GM08714 (cell line): ENCODE data around the gene CEP250.
"Not testable (repeated sequence)": the region's sequence is repeated elsewhere in the genome, so short reads cannot be mapped to it uniquely, and the experiment has no call there.

Experiments
- H3K4me3 ChIP-seq: fragments of 200-500 bp; sonication (Bioruptor generic); 2 replicates; pipeline ENCODE4 v1.5.1; 2014; ENCODE audit warnings: mild to moderate bottlenecking, low read length, inconsistent platforms
- ZNF274 ChIP-seq: IDR thresholded peaks from 2 replicates; pipeline ENCODE4 v1.6.1; 2012; ENCODE audit warnings: mild to moderate bottlenecking, low read depth, low read length

Gene CEP250

DNA sequence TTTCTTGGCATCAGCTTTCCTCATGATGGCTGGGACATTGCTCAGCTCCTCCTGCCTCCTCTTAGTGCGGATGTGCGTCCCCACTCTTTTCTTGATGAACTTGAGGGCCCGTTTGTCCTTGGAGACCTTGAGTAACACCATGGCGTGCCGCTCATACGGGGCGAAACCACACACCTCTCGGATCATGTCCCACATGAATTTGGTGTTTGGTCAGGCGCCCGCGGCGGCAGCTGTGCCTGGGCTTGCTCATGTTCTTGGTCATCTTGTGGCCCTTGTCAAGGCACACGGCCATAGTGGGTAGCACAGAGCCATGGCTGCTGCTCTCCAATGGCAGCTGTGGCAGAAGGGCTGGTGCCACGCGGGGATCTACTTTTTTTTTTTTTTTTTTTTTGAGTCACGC lies 89.0 kb downstream of the CEP250 start:
- no peak overlapping the region for H3K4me3 ChIP-seq
- no peak for TF ChIP-seq ZNF274

- H3K4me3 ChIP-seq, result not testable (repeated sequence)
These were observed 89.5 kb downstream of the CEP250 start for GRCh38 chr20:35544941-35545340.

GRCh38 chr20:35546127-35546526 lies 90.7 kb downstream of the CEP250 start:
- no peak for TF ChIP-seq ZNF274
- no peak overlapping the region for H3K4me3 ChIP-seq

DNA sequence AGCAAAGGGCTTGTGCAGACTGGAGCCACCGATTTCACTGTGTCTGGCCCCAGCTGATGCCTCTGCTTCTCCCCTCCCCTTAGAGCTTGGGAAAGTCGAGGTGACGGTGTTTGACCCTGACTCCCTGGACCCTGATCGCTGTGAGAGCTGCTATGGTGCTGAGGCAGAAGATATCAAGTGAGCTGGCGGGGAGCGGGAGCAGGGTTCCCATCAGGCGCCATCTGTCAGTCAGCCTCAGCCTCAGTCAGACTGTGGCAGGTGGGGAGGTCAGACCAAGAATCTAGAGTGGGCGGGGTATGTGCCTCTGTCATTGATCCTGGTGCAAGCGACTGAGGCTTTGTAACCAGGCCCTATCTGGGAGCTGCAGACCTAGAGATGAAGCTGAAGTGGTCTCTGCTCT lies 91.9 kb downstream of the CEP250 start:
- no peak overlapping the region for H3K4me3 ChIP-seq
- no peak for TF ChIP-seq ZNF274

DNA sequence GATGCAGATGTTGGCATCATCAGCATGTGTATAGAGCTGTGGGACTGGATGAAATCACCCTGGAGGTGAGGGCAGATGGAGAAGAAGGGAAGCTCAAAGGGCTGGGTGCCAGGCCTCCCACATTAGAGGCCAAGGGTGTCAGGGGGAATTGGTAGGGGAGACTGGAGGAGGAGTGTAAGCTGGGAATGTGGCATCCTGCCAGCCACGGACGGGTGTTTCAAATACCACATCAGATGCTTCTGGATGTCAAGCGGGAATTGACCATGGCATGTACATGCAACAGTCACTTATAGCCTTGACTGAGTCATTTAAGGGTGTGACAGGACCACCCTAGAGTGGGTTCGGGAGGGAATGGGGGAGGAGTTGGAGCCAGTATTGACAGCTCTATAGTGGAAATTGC lies 96.1 kb downstream of the CEP250 start:
- H3K4me3 ChIP-seq, result no peak overlapping the region
- no peak for TF ChIP-seq ZNF274

GRCh38 chr20:35552914-35553313 lies 97.5 kb downstream of the CEP250 start:
- TF ChIP-seq ZNF274, result no peak

GRCh38 chr20:35555461-35555860 lies 100.1 kb downstream of the CEP250 start:
- H3K4me3 ChIP-seq, result not testable (repeated sequence)

More at GRCh38 chr20:35552914-35553313, 97.5 kb downstream of the CEP250 start:
- no peak overlapping the region for H3K4me3 ChIP-seq

GRCh38 chr20:35555951-35556645 lies 100.7 kb downstream of the CEP250 start:
- no peak overlapping the region for H3K4me3 ChIP-seq
- no peak for TF ChIP-seq ZNF274

- no peak for TF ChIP-seq ZNF274
- H3K4me3 ChIP-seq, result no peak overlapping the region
These were observed 101.5 kb downstream of the CEP250 start for GRCh38 chr20:35556871-35557270.

GRCh38 chr20:35558451-35558850 lies 103.1 kb downstream of the CEP250 start:
- no peak overlapping the region for H3K4me3 ChIP-seq
- TF ChIP-seq ZNF274, result no peak

DNA sequence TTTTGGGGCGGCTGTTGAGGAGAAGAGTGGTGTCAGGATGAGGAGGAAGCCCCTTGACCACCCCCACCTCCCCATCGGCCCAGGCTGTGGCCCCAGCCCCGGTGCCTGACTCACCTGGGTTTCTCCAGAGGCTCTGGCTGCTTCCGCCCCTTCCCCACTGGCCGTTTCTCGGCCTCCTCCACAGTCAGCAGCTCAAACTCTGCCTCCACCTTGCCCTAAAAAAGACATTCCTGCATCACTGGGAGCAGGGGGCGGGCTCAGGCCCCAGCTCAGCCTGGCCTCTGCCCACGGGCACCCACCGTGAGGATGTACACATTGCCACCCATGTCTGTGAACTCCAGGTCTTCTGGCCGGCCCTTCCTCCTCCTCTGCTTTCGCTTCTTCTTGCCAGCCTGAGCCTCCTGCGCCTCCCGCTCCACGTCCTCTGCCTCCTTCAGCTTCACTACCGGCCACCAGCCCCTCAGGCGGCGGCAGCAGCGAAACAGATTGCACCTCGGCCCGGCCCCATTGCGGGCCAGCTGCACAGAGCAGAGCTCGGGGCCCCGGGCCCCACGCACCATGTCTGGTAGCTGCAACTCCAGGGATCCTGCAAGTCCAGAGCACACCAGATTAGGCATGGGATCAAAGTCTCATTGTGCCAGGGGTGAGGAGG lies 103.8 kb downstream of the CEP250 start:
- no peak for TF ChIP-seq ZNF274
- H3K4me3 ChIP-seq, result no peak overlapping the region

DNA sequence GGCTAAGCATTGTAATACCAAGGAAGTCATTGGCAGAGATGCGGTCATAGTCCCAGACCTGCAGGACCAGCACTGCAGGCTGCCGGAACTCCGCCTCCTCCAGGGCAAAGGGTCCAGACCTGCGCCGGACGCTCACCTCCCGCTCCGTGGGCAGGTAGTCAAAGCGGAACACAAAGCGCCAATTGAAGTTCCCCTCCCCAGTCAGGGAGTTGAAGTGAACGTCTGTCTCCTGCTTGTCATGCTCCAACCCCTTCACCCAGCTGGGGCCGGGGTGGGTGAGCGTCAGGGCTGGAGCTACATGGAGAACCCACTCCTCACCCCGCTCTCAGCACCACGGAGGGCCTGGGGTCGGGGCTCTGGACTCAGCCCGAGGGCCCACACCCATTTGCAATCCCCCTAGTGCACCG lies 104.7 kb downstream of the CEP250 start:
- no peak for TF ChIP-seq ZNF274
- no peak overlapping the region for H3K4me3 ChIP-seq

GRCh38 chr20:35560541-35560940 lies 105.1 kb downstream of the CEP250 start:
- no peak overlapping the region for H3K4me3 ChIP-seq

DNA sequence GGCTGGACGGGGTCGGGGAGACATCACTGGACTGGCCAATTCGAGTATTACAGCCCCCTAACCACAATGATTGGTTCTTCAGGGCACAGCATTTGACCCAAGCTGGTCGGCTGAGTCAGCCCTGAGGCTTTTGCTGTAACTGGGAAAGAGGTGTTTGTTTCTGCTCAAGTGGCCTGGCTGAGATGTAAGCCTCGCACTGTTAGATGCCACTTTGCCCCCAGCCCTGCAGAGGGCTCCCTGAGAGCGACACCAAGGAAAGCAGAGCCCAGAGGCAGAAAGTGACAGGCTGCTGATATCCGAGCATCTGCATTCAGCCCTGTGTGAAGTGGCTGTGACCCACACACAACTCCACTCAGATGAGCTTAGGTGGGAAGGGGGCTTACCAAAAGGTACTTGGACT lies 105.9 kb downstream of the CEP250 start:
- TF ChIP-seq ZNF274, result no peak
- no peak overlapping the region for H3K4me3 ChIP-seq

More at GRCh38 chr20:35560541-35560940, 105.1 kb downstream of the CEP250 start:
- no peak for TF ChIP-seq ZNF274

DNA sequence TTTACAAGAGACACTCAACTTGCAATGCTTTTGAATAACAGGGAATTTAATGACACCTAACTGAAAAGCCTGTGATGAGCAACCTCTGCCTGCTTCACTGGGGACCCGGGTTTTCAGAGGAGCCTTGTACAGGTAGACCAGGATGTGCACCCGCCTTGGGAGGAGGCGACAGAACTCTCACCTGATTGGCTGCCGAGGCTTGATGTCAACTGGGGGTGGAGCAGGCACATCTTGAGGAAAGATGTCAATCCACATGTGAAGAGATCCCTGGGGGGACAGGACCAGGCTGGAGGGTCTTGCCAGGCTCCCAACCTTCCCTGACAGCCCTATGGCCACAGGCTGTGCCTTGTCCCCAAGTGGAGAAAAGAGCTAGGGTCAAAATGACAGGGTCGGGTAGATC lies 106.3 kb downstream of the CEP250 start:
- no peak overlapping the region for H3K4me3 ChIP-seq
- TF ChIP-seq ZNF274, result no peak
